CD14-positive monocyte (primary cell): ENCODE data around the gene P2RY6. TPM values are rescaled to one million over a fixed set of nuclear protein-coding genes. Genes with fewer than 3 reads are reported as not detected.

Experiments
- DNase-seq, 3 donors: peaks; one replicate each; pipeline ENCODE4 v3.0.0-alpha.2; 2011 to 2022
- H2AFZ ChIP-seq: 2 replicates; pipeline ENCODE4 v1.6.0; 2012; ENCODE audit warnings: mild to moderate bottlenecking, low read depth, low read length, inconsistent platforms; ENCODE audit not compliant: insufficient read depth, poor library complexity, severe bottlenecking
- H3K27ac ChIP-seq, 2 donors: 1 replicate in 1 of 2; 2 replicates in 1 of 2; pipeline ENCODE4 v1.5.1; 2012 to 2013; ENCODE audit warnings: low read length in 2 of 2, control low read depth in 1 of 2, inconsistent platforms in 1 of 2, low read depth in 1 of 2, mild to moderate bottlenecking in 1 of 2
- H3K27me3 ChIP-seq, 2 donors: one replicate each; pipeline versions ENCODE4 v1.6.0 to v1.6.1; 2011 to 2013; ENCODE audit warnings: low read length in 2 of 2; ENCODE audit not compliant: control insufficient read depth in 2 of 2, insufficient read depth in 2 of 2
- H3K36me3 ChIP-seq, 2 donors: replicated peaks in 1 of 2; 1 replicate in 1 of 2; 2 replicates in 1 of 2; pipeline versions ENCODE4 v1.5.1 to v1.6.1; 2012 to 2013; ENCODE audit warnings: low read length in 2 of 2, control low read depth in 1 of 2, inconsistent platforms in 1 of 2, mild to moderate bottlenecking in 1 of 2; ENCODE audit not compliant: insufficient read depth in 2 of 2, control insufficient read depth in 1 of 2
- H3K4me1 ChIP-seq, 2 donors: 1 replicate in 1 of 2; 2 replicates in 1 of 2; pipeline versions ENCODE4 v1.5.1 to v1.6.1; 2012 to 2013; ENCODE audit warnings: low read length in 2 of 2, control low read depth in 1 of 2, inconsistent platforms in 1 of 2, mild to moderate bottlenecking in 1 of 2, moderate library complexity in 1 of 2; ENCODE audit not compliant: insufficient read depth in 2 of 2, control insufficient read depth in 1 of 2
- H3K4me2 ChIP-seq: replicated peaks from 2 replicates; pipeline ENCODE3; 2012; ENCODE audit warnings: low read length, moderate library complexity, mild to moderate bottlenecking; ENCODE audit not compliant: poor library complexity, severe bottlenecking; ENCODE audit errors: extremely low read depth
- H3K4me3 ChIP-seq, 3 experiments: fragments of 200-600 bp in 1 of 3; sonication (generic) in 1 of 3; replicated peaks in 1 of 3; 1 replicate in 2 of 3; 2 replicates in 1 of 3; pipeline ENCODE4 v1.5.1; 2011 to 2013; ENCODE audit warnings: low read length in 3 of 3, mild to moderate bottlenecking in 3 of 3, control low read depth in 2 of 3, low read depth in 2 of 3, inconsistent platforms in 1 of 3, moderate library complexity in 1 of 3
- H3K79me2 ChIP-seq: 2 replicates; pipeline ENCODE4 v1.6.0; 2012; ENCODE audit warnings: mild to moderate bottlenecking, control low read depth, inconsistent platforms, low read length, moderate library complexity; ENCODE audit not compliant: insufficient read depth
- H3K9ac ChIP-seq: 2 replicates; pipeline ENCODE4 v1.6.0; 2017; ENCODE audit warnings: low read length, mild to moderate bottlenecking; ENCODE audit not compliant: insufficient read depth, poor library complexity, severe bottlenecking
- H3K9me3 ChIP-seq, 2 donors: replicated peaks in 1 of 2; 1 replicate in 1 of 2; 2 replicates in 1 of 2; pipeline versions ENCODE4 v1.5.1 to v1.6.1; 2012 to 2013; ENCODE audit warnings: low read length in 2 of 2, control low read depth in 1 of 2; ENCODE audit not compliant: control insufficient read depth in 1 of 2, insufficient read depth in 1 of 2
- H4K20me1 ChIP-seq: 2 replicates; pipeline ENCODE4 v1.6.0; 2012; ENCODE audit warnings: mild to moderate bottlenecking, low read length, control low read depth, moderate library complexity; ENCODE audit not compliant: insufficient read depth
- H3K27ac Mint-ChIP-seq, 7 donors: one replicate each; pipeline ENCODE4 v1.8.0; 2020; ENCODE audit warnings: mild to moderate bottlenecking in 7 of 7, mixed read lengths in 7 of 7, moderate library complexity in 6 of 7, inconsistent platforms in 2 of 7
- H3K27me3 Mint-ChIP-seq, 3 donors: one replicate each; pipeline ENCODE4 v1.8.0; 2021 to 2022; ENCODE audit warnings: low read depth in 3 of 3, mild to moderate bottlenecking in 3 of 3, mixed read lengths in 3 of 3, moderate library complexity in 3 of 3, inconsistent platforms in 1 of 3
- H3K36me3 Mint-ChIP-seq, 2 donors: one replicate each; pipeline ENCODE4 v1.8.0; 2020; ENCODE audit warnings: mixed read lengths in 2 of 2, inconsistent platforms in 1 of 2, mild to moderate bottlenecking in 1 of 2
- H3K4me1 Mint-ChIP-seq: one replicate; pipeline ENCODE4 v1.8.0; 2020; ENCODE audit warnings: mild to moderate bottlenecking, mixed read lengths
- H3K4me3 Mint-ChIP-seq, 2 donors: one replicate each; pipeline ENCODE4 v1.8.0; 2020; ENCODE audit warnings: mild to moderate bottlenecking in 2 of 2, mixed read lengths in 2 of 2, moderate library complexity in 1 of 2
- H3K9me3 Mint-ChIP-seq, 7 donors: one replicate each; pipeline ENCODE4 v1.8.0; 2020 to 2022; ENCODE audit warnings: mixed read lengths in 7 of 7, mild to moderate bottlenecking in 6 of 7, moderate library complexity in 6 of 7, inconsistent platforms in 2 of 7
- CTCF ChIP-seq: fragments of 200-600 bp; IDR thresholded peaks from one replicate; pipeline ENCODE4 v1.8.0; 2022; ENCODE audit warnings: antibody characterized with exemption, mild to moderate bottlenecking
- WGBS: methylation state at CpG from one replicate; pipeline ENCODE4 v1.1.5; 2013; ENCODE audit warnings: missing lambda C conversion rate; ENCODE audit not compliant: insufficient coverage; 5-methylcytosine and 5-hydroxymethylcytosine counted together
- intact Hi-C, 2 donors: fragments of 100-400 bp; cut with micrococcal nuclease; formaldehyde crosslinking; loops; one replicate each; pipeline versions ENCODE4 v1.15.0 to v1.15.1; 2023
- polyA plus RNA-seq, 3 donors: library from polyadenylated mRNA; depleted of rRNA in 1 of 3; unstranded in 2 of 3; stranded (reverse) in 1 of 3; fragments of 300-500 nt in 2 of 3; fragments of >200 nt in 1 of 3; fragmentation: Illumina TruSeq in 2 of 3; gene quantifications; 1 replicate in 2 of 3; 2 replicates in 1 of 3; pipeline ENCODE4 v1.2.3, GENCODE V29; 2012 to 2021

P2RY6 gene
- polyA plus RNA-seq, 3 donors: 1.7 to 5.1 (median 1.8) TPM

- H3K4me3 ChIP-seq: peak overlapping the region in 1 of 3 experiments; percentile 60
- TF ChIP-seq CTCF: no peak
- no peaks in the 10 kb centered on the region for H3K27me3 ChIP-seq
- H3K36me3 ChIP-seq: no peaks in the 10 kb centered on the region
- H3K9me3 ChIP-seq: no peaks in the 10 kb centered on the region
- peak overlapping the region; percentile 69 for H3K9ac ChIP-seq
- no peaks in the 10 kb centered on the region for H3K79me2 ChIP-seq
- Mint-ChIP-seq H3K27me3 (peaks cover 3 to 12% (median 4%) of the 10 kb centered on the region in 3 donors), H3K4me3 (peak overlapping the region in 1 of 2 donors; percentile 59), H3K27ac (peak overlapping the region; percentile 96 to 99 (median 98)), H3K36me3 (peaks cover 6 to 19% of the 10 kb centered on the region in 2 donors), H3K4me1 (peaks cover 74% of the 10 kb centered on the region), H3K9me3 (peaks cover 0 to 3% (median 0%) of the 10 kb centered on the region in 7 donors)
- no peak for DNase-seq
- H4K20me1 ChIP-seq: no peaks in the 10 kb centered on the region
- H3K4me1 ChIP-seq: peaks cover 54 to 63% of the 10 kb centered on the region in 2 donors
- 69% methylated on average over 6 of the region's 10 CpGs for WGBS
- intact Hi-C loops: loop anchor here in 1 of 2 donors (2.0 to 5.0 kb wide), 4 partner anchors 15 to 100 kb away; partner anchors contain the start of genes P2RY2 and P2RY6
- H2AFZ ChIP-seq: peak overlapping the region; percentile 15
- peak overlapping the region; percentile 69 for H3K4me2 ChIP-seq
- peak overlapping the region; percentile 94 for H3K27ac ChIP-seq
Observed at GRCh38 chr11:73287400-73288101, 15.4 kb downstream of the P2RY6 start.

- peak overlapping the region; percentile 15 for H2AFZ ChIP-seq
- H3K9me3 ChIP-seq: no peaks in the 10 kb centered on the region
- H4K20me1 ChIP-seq: no peaks in the 10 kb centered on the region
- peak overlapping the region; percentile 69 for H3K4me2 ChIP-seq
- no peaks in the 10 kb centered on the region for H3K36me3 ChIP-seq
- Mint-ChIP-seq H3K27ac (peak overlapping the region; percentile 96 to 99 (median 98)), H3K4me3 (peak overlapping the region in 1 of 2 donors; percentile 80), H3K4me1 (peaks cover 69% of the 10 kb centered on the region), H3K9me3 (peaks cover 0 to 3% (median 0%) of the 10 kb centered on the region in 7 donors), H3K27me3 (peaks cover 6 to 19% (median 8%) of the 10 kb centered on the region in 3 donors), H3K36me3 (peaks cover 9 to 19% of the 10 kb centered on the region in 2 donors)
- TF ChIP-seq CTCF: no peak
- H3K79me2 ChIP-seq: no peaks in the 10 kb centered on the region
- intact Hi-C loops: loop anchor here in 1 of 2 donors (2.0 to 5.0 kb wide), 4 partner anchors 16 to 101 kb away; partner anchors contain the start of genes P2RY2 and P2RY6
- H3K9ac ChIP-seq: peak overlapping the region; percentile 69
- peak overlapping the region; percentile 94 for H3K27ac ChIP-seq
- peak overlapping the region in 1 of 3 experiments; percentile 60 for H3K4me3 ChIP-seq
- H3K4me1 ChIP-seq: peaks cover 46 to 56% of the 10 kb centered on the region in 2 donors
- 9% methylated on average over 4 of the region's 5 CpGs for WGBS
- peak; percentile 64 to 84 (median 84) for DNase-seq
- H3K27me3 ChIP-seq: no peaks in the 10 kb centered on the region
Observed at GRCh38 chr11:73288192-73288872, 16.2 kb downstream of the P2RY6 start.
